Transverse colon (tissue), 4 donors: ENCODE data around the gene CMTM6.

Experiments
- CTCF ChIP-seq, 5 experiments: fragments of 200-600 bp in 3 of 5; fragments of 450-650 bp in 2 of 5; sonication (generic) in 3 of 5; IDR thresholded peaks; 1 replicate in 2 of 5; 2 replicates in 3 of 5; pipeline ENCODE4 v1.5.1; 2016 to 2017; ENCODE audit warnings: antibody characterized with exemption in 5 of 5, inconsistent platforms in 3 of 5, mild to moderate bottlenecking in 2 of 5, moderate library complexity in 1 of 5
- EP300 ChIP-seq: sonication (generic); formaldehyde crosslinking; IDR thresholded peaks from one replicate; pipeline ENCODE4 v1.6.1; 2017; ENCODE audit warnings: antibody characterized with exemption, low read depth
- POLR2A ChIP-seq: fragments of 450-650 bp; IDR thresholded peaks from one replicate; pipeline ENCODE4 v1.6.1; 2016; ENCODE audit warnings: antibody characterized with exemption, mild to moderate bottlenecking, moderate library complexity
- POLR2AphosphoS5 ChIP-seq, 3 donors: sonication (generic); formaldehyde crosslinking; IDR thresholded peaks; one replicate each; pipeline ENCODE4 v1.6.1; 2016; ENCODE audit warnings: antibody characterized with exemption in 3 of 3

- no peak for TF ChIP-seq CTCF (IDR thresholded peaks at IDR 0.05)
- no peak for TF ChIP-seq POLR2A
- no peak for TF ChIP-seq POLR2AphosphoS5 (IDR thresholded peaks at IDR 0.05)
- no peak for TF ChIP-seq EP300
Measured at GRCh38 chr3:32470362-32470761, 32.3 kb downstream of the CMTM6 start.
